Measurements from ENCODE around the gene LIN9.
"Not testable (repeated sequence)": the region's sequence is repeated elsewhere in the genome, so short reads cannot be mapped to it uniquely, and the experiment has no call there.

Gene LIN9

DNA sequence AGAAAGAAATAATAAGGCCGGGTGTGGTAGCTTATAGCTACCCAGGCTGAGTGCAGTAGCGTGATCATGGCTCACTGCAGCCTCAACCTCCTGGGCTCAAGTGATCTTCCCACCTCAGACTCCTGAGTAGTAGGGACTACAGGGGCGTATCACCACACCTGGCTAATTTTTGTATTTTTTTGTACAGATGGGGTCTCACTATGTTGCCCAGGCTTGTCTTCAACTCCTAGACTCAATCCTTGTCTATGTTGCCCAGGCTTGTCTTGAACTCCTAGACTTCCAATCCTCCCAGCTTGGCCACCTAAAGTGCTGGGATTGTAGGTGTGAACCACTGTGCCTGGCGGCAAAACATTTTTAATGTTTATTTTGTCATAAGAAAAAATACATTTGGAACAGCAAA, 55.0 kb downstream of the LIN9 start:
- TF ChIP-seq EZH2phosphoT487 (conservative IDR thresholded peaks at IDR 0.05; ENCODE audit: low read length) (no peak), CTCF (IDR thresholded peaks at IDR 0.05; ENCODE audit: insufficient read depth, low read length, poor library complexity, severe bottlenecking) (no peak)
- Histone ChIP-seq H3F3A (ENCODE audit: insufficient read depth) (peaks cover 9% of the 10 kb centered on the region; the same call in 1 of the 2 replicates), H3K4me3 (ENCODE audit: insufficient read depth, low read length, poor library complexity, severe bottlenecking) (no peak overlapping the region), H3K9ac (ENCODE audit: low read length) (no peak overlapping the region), H3K36me3 (ENCODE audit: low read length) (peaks cover 7% of the 10 kb centered on the region; the same call in 1 of the 2 replicates), H2AFZ (ENCODE audit: low read depth, low read length, severe bottlenecking) (no peak overlapping the region), H4K20me1 (ENCODE audit: low read depth, low read length) (no peaks in the 10 kb centered on the region), H3K27ac (ENCODE audit: low read depth, low read length) (no peak overlapping the region), H3K79me2 (ENCODE audit: insufficient read depth, low read length) (no peaks in the 10 kb centered on the region; the same call in 1 of the 2 replicates), H3K4me2 (ENCODE audit: low read depth, low read length, poor library complexity, severe bottlenecking) (no peak overlapping the region), H3K9me2 (replicated peaks; ENCODE audit: insufficient read depth, low read length) (no peaks in the 10 kb centered on the region), H3K9me3 (ENCODE audit: insufficient read depth, low read length) (no peaks in the 10 kb centered on the region), H3K27me3 (ENCODE audit: low read length) (no peaks in the 10 kb centered on the region)

DNA sequence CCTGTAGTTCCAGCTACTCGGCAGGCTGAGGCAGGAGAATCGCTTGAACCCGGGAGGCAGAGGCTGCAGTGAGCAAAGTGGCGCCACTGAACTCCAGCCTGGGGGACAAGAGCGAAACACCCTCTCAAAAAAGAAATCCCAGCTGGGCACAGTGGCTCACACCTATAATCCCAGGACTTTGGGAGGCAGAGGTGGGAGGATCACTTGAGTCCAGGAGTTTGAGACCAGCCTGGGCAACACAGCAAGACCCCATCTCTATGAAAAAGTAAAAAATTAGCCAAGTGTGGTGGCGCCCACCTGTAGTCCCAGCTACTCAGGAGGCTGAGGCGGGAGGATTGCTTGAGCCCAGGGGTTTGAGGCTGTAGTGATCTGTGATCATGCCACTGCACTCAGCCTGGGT, 56.1 kb downstream of the LIN9 start:
- H3K36me3 ChIP-seq (ENCODE audit: low read length), result peaks cover 17% of the 10 kb centered on the region; the same call in 1 of the 2 replicates
- not testable (repeated sequence) for H2AFZ ChIP-seq (ENCODE audit: low read depth, low read length, severe bottlenecking); H3K9me2 ChIP-seq (replicated peaks; ENCODE audit: insufficient read depth, low read length); H3K4me2 ChIP-seq (ENCODE audit: low read depth, low read length, poor library complexity, severe bottlenecking); H3K9me3 ChIP-seq (ENCODE audit: insufficient read depth, low read length); H3K79me2 ChIP-seq (ENCODE audit: insufficient read depth, low read length); H3K27me3 ChIP-seq (ENCODE audit: low read length); H3K27ac ChIP-seq (ENCODE audit: low read depth, low read length); H4K20me1 ChIP-seq (ENCODE audit: low read depth, low read length); H3K9ac ChIP-seq (ENCODE audit: low read length); H3K4me3 ChIP-seq (ENCODE audit: insufficient read depth, low read length, poor library complexity, severe bottlenecking)
- peaks cover 20% of the 10 kb centered on the region for H3F3A ChIP-seq (ENCODE audit: insufficient read depth)

- H3K9me3 ChIP-seq (ENCODE audit: insufficient read depth, low read length), result no peaks in the 10 kb centered on the region
- H3K36me3 ChIP-seq (ENCODE audit: low read length), result peaks cover 16% of the 10 kb centered on the region; the same call in 1 of the 2 replicates
- H4K20me1 ChIP-seq (ENCODE audit: low read depth, low read length), result no peaks in the 10 kb centered on the region
- H3F3A ChIP-seq (ENCODE audit: insufficient read depth), result peaks cover 33% of the 10 kb centered on the region
- no peaks in the 10 kb centered on the region for H3K9me2 ChIP-seq (replicated peaks; ENCODE audit: insufficient read depth, low read length)
- H3K27me3 ChIP-seq (ENCODE audit: low read length), result no peaks in the 10 kb centered on the region
- H3K9ac ChIP-seq (ENCODE audit: low read length), result no peak overlapping the region; the same call in 1 of the 2 replicates
- H3K4me3 ChIP-seq (ENCODE audit: insufficient read depth, low read length, poor library complexity, severe bottlenecking), result no peak overlapping the region
- TF ChIP-seq CTCF (IDR thresholded peaks at IDR 0.05; ENCODE audit: insufficient read depth, low read length, poor library complexity, severe bottlenecking) (no peak), EZH2phosphoT487 (conservative IDR thresholded peaks at IDR 0.05; ENCODE audit: low read length) (no peak)
- H3K79me2 ChIP-seq (ENCODE audit: insufficient read depth, low read length), result no peaks in the 10 kb centered on the region; the same call in 1 of the 2 replicates
- H3K4me2 ChIP-seq (ENCODE audit: low read depth, low read length, poor library complexity, severe bottlenecking), result peak overlapping the region; percentile 33
- H3K27ac ChIP-seq (ENCODE audit: low read depth, low read length), result peak overlapping the region; percentile 50; the same call in 1 of the 2 replicates
- H2AFZ ChIP-seq (ENCODE audit: low read depth, low read length, severe bottlenecking), result no peak overlapping the region
These were observed 58.5 kb downstream of the LIN9 start for GRCh38 chr1:226250511-226250910.

GRCh38 chr1:226248796-226249195, 60.2 kb downstream of the LIN9 start:
- Histone ChIP-seq H3K9ac (ENCODE audit: low read length) (no peak overlapping the region), H3K4me3 (ENCODE audit: insufficient read depth, low read length, poor library complexity, severe bottlenecking) (no peak overlapping the region), H3K9me3 (ENCODE audit: insufficient read depth, low read length) (no peaks in the 10 kb centered on the region), H3F3A (ENCODE audit: insufficient read depth) (peaks cover 33% of the 10 kb centered on the region), H4K20me1 (ENCODE audit: low read depth, low read length) (no peaks in the 10 kb centered on the region), H3K27ac (ENCODE audit: low read depth, low read length) (no peak overlapping the region; the same call in 1 of the 2 replicates), H3K79me2 (ENCODE audit: insufficient read depth, low read length) (no peaks in the 10 kb centered on the region; the same call in 1 of the 2 replicates), H2AFZ (ENCODE audit: low read depth, low read length, severe bottlenecking) (no peak overlapping the region), H3K36me3 (ENCODE audit: low read length) (peaks cover 16% of the 10 kb centered on the region; the same call in 1 of the 2 replicates), H3K4me2 (ENCODE audit: low read depth, low read length, poor library complexity, severe bottlenecking) (no peak overlapping the region), H3K9me2 (replicated peaks; ENCODE audit: insufficient read depth, low read length) (no peaks in the 10 kb centered on the region), H3K27me3 (ENCODE audit: low read length) (no peaks in the 10 kb centered on the region)
- no peak for TF ChIP-seq EZH2phosphoT487 (conservative IDR thresholded peaks at IDR 0.05; ENCODE audit: low read length)
- TF ChIP-seq CTCF (IDR thresholded peaks at IDR 0.05; ENCODE audit: insufficient read depth, low read length, poor library complexity, severe bottlenecking), result no peak

Measured in SU-DHL-6 (cell line).